ENCODE data around the gene IGSF6.

IGSF6 gene

DNA sequence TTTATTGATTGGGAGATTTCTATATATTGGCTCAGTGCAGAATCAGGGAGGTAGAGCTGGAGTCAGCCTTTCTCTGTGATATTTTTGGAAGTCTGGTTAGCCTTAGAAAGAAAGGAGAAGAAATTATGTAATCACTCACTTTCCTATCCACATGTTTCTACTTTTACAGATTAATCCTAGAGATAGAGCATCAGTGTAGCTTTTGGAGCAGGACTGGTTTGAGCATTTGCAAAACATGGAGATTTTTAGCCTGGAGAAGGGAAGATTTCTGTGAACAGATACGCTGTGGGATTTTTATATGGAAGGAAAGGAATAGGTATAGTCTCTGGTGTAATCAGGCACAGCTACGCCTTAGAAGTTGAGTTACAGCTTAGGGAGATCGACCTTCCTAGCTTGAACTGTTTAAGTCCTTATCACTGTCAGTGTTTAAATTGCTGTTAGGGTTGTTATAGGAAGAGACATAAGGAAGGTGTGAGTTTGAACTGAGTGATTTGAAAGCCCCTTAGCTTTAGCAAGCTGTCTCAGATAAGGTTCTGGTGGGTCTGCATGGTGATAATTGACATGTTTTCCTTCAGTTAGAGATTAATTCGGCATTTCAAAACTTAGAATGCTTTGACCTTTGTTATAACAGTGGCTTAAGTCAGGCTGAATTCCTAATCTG is 32.5 kb downstream of the IGSF6 start:
- H3K36me3 ChIP-seq (ENCODE audit: control insufficient read depth, insufficient read depth, low read length) = no peaks in the 10 kb centered on the region; the same call in 1 of the 2 replicates
- H3K4me3 ChIP-seq (replicated peaks; ENCODE audit: low read depth, low read length) = no peak overlapping the region
- TF ChIP-seq, protein P1, sequence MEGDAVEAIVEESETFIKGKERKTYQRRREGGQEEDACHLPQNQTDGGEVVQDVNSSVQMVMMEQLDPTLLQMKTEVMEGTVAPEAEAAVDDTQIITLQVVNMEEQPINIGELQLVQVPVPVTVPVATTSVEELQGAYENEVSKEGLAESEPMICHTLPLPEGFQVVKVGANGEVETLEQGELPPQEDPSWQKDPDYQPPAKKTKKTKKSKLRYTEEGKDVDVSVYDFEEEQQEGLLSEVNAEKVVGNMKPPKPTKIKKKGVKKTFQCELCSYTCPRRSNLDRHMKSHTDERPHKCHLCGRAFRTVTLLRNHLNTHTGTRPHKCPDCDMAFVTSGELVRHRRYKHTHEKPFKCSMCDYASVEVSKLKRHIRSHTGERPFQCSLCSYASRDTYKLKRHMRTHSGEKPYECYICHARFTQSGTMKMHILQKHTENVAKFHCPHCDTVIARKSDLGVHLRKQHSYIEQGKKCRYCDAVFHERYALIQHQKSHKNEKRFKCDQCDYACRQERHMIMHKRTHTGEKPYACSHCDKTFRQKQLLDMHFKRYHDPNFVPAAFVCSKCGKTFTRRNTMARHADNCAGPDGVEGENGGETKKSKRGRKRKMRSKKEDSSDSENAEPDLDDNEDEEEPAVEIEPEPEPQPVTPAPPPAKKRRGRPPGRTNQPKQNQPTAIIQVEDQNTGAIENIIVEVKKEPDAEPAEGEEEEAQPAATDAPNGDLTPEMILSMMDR (IDR thresholded peaks at IDR 0.05; ENCODE audit: insufficient read depth, low read length, poor library complexity, severe bottlenecking) = no peak
- no peaks in the 10 kb centered on the region for H3K27me3 ChIP-seq (replicated peaks; ENCODE audit: control insufficient read depth, insufficient read depth, low read length)
- no peak for DNase-seq (ENCODE audit: extremely low read depth, insufficient read length)

DNA sequence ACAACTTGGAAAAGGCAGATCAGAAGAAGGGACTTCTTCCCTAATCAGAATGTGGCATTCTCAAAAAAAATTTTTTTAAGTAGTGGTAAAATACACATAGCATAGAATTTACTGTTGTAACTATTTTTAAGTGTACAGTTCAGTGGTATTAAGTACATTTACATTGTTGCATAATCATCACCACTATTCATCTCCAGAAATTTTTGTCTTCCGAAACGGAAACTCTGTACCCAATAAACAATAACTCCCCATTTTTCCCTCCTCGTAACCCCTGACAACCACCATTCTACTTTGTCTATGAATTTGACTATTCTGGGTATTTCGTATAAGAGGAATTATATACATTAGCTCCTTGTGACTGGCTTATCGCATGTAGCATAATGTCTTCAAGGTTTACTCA is 34.1 kb downstream of the IGSF6 start:
- H3K36me3 ChIP-seq (ENCODE audit: control insufficient read depth, insufficient read depth, low read length) = no peaks in the 10 kb centered on the region; the same call in 1 of the 2 replicates
- TF ChIP-seq, protein P1 (IDR thresholded peaks at IDR 0.05; ENCODE audit: insufficient read depth, low read length, poor library complexity, severe bottlenecking) = no peak
- no peak overlapping the region for H3K4me3 ChIP-seq (replicated peaks; ENCODE audit: low read depth, low read length)
- DNase-seq (ENCODE audit: extremely low read depth, insufficient read length) = no peak
- no peaks in the 10 kb centered on the region for H3K27me3 ChIP-seq (replicated peaks; ENCODE audit: control insufficient read depth, insufficient read depth, low read length)

DNA sequence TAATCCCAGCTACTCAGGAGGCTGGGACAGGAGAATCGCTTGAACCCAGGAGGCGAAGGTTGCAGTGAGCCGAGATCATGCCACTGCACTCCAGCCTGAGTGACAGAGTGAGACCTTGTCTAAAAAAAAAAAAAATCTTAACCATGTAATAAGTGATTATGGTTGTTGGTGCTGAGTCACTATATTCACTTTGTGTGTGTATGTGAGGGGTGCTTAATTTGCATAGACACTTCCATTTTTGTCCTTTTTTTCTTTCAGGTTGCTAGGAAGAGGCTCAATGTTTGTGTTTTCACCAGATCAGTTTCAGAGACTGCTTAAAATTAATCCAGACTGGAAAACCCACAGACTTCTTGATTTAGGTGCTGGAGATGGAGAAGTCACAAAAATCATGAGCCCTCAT is 34.8 kb downstream of the IGSF6 start:
- Histone ChIP-seq H3K36me3 (ENCODE audit: control insufficient read depth, insufficient read depth, low read length) (no peaks in the 10 kb centered on the region; the same call in 1 of the 2 replicates), H3K27me3 (replicated peaks; ENCODE audit: control insufficient read depth, insufficient read depth, low read length) (no peaks in the 10 kb centered on the region), H3K4me3 (replicated peaks; ENCODE audit: low read depth, low read length) (no peak overlapping the region)
- DNase-seq (ENCODE audit: extremely low read depth, insufficient read length) = peak; percentile 13
- TF ChIP-seq, protein P1 (IDR thresholded peaks at IDR 0.05; ENCODE audit: insufficient read depth, low read length, poor library complexity, severe bottlenecking) = no peak

DNA sequence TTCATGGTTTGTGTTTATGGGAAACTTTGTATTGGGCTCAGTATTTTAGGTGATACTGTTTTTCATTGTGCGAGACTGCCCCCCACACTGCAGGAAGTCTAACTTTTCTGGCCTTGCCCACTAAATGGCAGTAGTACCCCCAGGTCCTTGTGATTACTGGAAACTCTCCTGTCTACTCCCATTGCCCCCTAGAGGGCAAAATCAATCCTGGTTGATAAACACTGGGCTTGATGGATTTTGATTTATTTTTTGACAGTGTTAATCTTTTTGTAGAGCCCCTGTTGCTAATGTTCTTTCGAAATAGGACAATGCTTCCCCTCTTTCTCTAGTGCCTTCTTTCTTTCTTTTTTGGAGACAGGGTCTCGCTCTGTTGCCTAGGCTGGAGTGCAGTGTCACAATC is 37.5 kb downstream of the IGSF6 start:
- TF ChIP-seq, protein P1 (IDR thresholded peaks at IDR 0.05; ENCODE audit: insufficient read depth, low read length, poor library complexity, severe bottlenecking) = peak; percentile 23
- Histone ChIP-seq H3K27me3 (replicated peaks; ENCODE audit: control insufficient read depth, insufficient read depth, low read length) (no peaks in the 10 kb centered on the region), H3K36me3 (ENCODE audit: control insufficient read depth, insufficient read depth, low read length) (no peaks in the 10 kb centered on the region; the same call in 1 of the 2 replicates), H3K4me3 (replicated peaks; ENCODE audit: low read depth, low read length) (no peak overlapping the region)
- no peak for DNase-seq (ENCODE audit: extremely low read depth, insufficient read length)

DNA sequence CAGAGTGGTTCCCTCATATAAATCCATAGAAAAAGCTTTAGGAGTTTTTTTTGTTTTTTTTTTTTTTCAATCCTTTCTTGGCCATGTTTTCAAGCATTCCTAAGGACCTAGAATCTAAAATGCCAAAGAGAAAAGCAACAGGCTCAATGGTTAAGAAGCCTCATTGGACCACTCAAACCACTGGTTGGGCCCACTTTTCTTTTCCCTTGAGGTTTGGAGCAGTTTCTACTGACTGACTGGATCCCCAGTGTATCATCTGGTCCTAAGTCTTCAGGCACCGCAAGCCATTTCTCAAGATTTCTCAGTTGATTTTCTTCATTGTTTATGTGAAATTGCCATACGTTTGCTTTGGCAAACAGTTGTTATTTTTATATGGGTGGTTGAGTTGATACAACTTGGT is 38.6 kb downstream of the IGSF6 start:
- TF ChIP-seq, protein P1 (IDR thresholded peaks at IDR 0.05; ENCODE audit: insufficient read depth, low read length, poor library complexity, severe bottlenecking) = no peak
- no peak overlapping the region for H3K4me3 ChIP-seq (replicated peaks; ENCODE audit: low read depth, low read length)
- H3K27me3 ChIP-seq (replicated peaks; ENCODE audit: control insufficient read depth, insufficient read depth, low read length) = no peaks in the 10 kb centered on the region
- no peaks in the 10 kb centered on the region; the same call in 1 of the 2 replicates for H3K36me3 ChIP-seq (ENCODE audit: control insufficient read depth, insufficient read depth, low read length)
- no peak for DNase-seq (ENCODE audit: extremely low read depth, insufficient read length)
